HL-60 (cell line): Measurements from ENCODE around the gene CIB2.

Experiments used
- CTCF ChIP-seq: IDR thresholded peaks from one replicate; pipeline ENCODE4 v1.5.1; 2011; ENCODE audit warnings: low read length, control low read depth, inconsistent platforms; ENCODE audit not compliant: insufficient read depth
- POLR2AphosphoS5 ChIP-seq: IDR thresholded peaks from 2 replicates; pipeline ENCODE4 v1.6.1; 2012; ENCODE audit warnings: low read depth

GRCh38 chr15:78101423-78102105 lies 29.7 kb downstream of the CIB2 start:
- no peak for TF ChIP-seq CTCF
- TF ChIP-seq POLR2AphosphoS5: no peak
